NCI-H69 (cell line): ENCODE data around the gene UCP2.
A peak's percentile ranks its signal among the peaks of the same experiment; 100 is the strongest.
"Not testable (repeated sequence)": the region's sequence is repeated elsewhere in the genome, so short reads cannot be mapped to it uniquely, and the experiment has no call there.

Experiments used
- DNase-seq: peaks from one replicate; lab custom pipeline; 2025; lab: John Stamatoyannopoulos, UW

UCP2 gene

GRCh38 chr11:73991471-73992006, 8.9 kb upstream of the UCP2 start:
- no peak for DNase-seq

GRCh38 chr11:73990730-73991129, 8.1 kb upstream of the UCP2 start:
- DNase-seq, result no peak

GRCh38 chr11:73989156-73989555, 6.5 kb upstream of the UCP2 start:
- DNase-seq, result no peak

GRCh38 chr11:73988227-73988626, 5.6 kb upstream of the UCP2 start:
- DNase-seq, result no peak

- DNase-seq, result not testable (repeated sequence)
These were observed 3.0 kb upstream of the UCP2 start for GRCh38 chr11:73985661-73986060.

- peak; percentile 93 for DNase-seq
These were observed 1.3 kb upstream of the UCP2 start for GRCh38 chr11:73983741-73984538.

GRCh38 chr11:73982990-73983740, 522 bp upstream of the UCP2 start:
- DNase-seq, result peak; percentile 99

- DNase-seq, result peak; percentile 41
These were observed 1.4 kb downstream of the UCP2 start for GRCh38 chr11:73981051-73981805.

- DNase-seq, result peak; percentile 96
These were observed 2.4 kb downstream of the UCP2 start for GRCh38 chr11:73980001-73980961.

GRCh38 chr11:73978576-73979086, 4.0 kb downstream of the UCP2 start:
- DNase-seq, result no peak

- no peak for DNase-seq
These were observed 4.7 kb downstream of the UCP2 start for GRCh38 chr11:73977856-73978519.

- DNase-seq, result no peak
These were observed 6.0 kb downstream of the UCP2 start for GRCh38 chr11:73976451-73977151.

GRCh38 chr11:73975479-73975757, 7.2 kb downstream of the UCP2 start:
- no peak for DNase-seq

GRCh38 chr11:73974604-73975478, 7.8 kb downstream of the UCP2 start:
- no peak for DNase-seq

GRCh38 chr11:73972620-73973449, 9.8 kb downstream of the UCP2 start:
- peak; percentile 57 for DNase-seq

- DNase-seq, result peak; percentile 57
These were observed 10.5 kb downstream of the UCP2 start for GRCh38 chr11:73972187-73972586.

- DNase-seq, result peak; percentile 51
These were observed 11.4 kb downstream of the UCP2 start for GRCh38 chr11:73971175-73971719.
